Breast epithelium (tissue), 3 donors: ENCODE measurements around the gene HSF4.

Experiments used
- POLR2AphosphoS5 ChIP-seq, 3 donors: sonication (generic); formaldehyde crosslinking; IDR thresholded peaks; one replicate each; pipeline ENCODE4 v1.6.1; 2017; ENCODE audit warnings: antibody characterized with exemption in 3 of 3
- TF ChIP-seq, protein P1 (sequence below), 3 donors: fragments of 450-650 bp; IDR thresholded peaks; one replicate each; pipeline ENCODE4 v1.5.1; 2016 to 2017; ENCODE audit warnings: antibody characterized with exemption in 3 of 3, mild to moderate bottlenecking in 3 of 3, moderate library complexity in 3 of 3

DNA sequence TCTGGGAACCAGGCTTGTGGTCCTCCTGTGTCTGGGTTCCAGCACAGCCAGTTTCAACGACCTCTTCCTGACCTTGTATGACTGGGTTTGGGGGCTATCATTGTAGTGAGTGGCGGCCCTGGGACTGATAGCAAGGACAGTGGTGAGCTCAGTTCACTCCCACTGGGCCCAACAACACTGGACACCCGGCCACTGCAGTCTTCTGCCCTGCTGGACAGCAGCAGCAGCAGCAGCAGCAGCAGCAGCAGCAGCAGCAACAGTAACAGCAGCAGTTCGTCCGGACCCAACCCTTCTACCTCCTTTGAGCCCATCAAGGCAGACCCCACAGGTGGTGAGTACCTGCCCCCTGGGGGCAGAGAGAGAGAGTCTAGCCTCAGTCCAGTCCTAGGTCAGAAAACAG is 31.1 kb downstream of the HSF4 start:
- TF ChIP-seq, protein P1, sequence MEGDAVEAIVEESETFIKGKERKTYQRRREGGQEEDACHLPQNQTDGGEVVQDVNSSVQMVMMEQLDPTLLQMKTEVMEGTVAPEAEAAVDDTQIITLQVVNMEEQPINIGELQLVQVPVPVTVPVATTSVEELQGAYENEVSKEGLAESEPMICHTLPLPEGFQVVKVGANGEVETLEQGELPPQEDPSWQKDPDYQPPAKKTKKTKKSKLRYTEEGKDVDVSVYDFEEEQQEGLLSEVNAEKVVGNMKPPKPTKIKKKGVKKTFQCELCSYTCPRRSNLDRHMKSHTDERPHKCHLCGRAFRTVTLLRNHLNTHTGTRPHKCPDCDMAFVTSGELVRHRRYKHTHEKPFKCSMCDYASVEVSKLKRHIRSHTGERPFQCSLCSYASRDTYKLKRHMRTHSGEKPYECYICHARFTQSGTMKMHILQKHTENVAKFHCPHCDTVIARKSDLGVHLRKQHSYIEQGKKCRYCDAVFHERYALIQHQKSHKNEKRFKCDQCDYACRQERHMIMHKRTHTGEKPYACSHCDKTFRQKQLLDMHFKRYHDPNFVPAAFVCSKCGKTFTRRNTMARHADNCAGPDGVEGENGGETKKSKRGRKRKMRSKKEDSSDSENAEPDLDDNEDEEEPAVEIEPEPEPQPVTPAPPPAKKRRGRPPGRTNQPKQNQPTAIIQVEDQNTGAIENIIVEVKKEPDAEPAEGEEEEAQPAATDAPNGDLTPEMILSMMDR (IDR thresholded peaks at IDR 0.05), result no peak
- no peak for TF ChIP-seq POLR2AphosphoS5 (IDR thresholded peaks at IDR 0.05)
